WTC11 (cell line): ENCODE data around the gene HOXA5. TPM values are rescaled to one million over a fixed set of nuclear protein-coding genes. Genes with fewer than 3 reads are reported as not detected.
A peak's percentile ranks its signal among the peaks of the same experiment; 100 is the strongest.

Experiments
- ATAC-seq: fragments of 200-7000 bp; cut with Tn5 transposase; 2 replicates; pipeline ENCODE4 v1.10.0; 2021; ENCODE audit warnings: mild to moderate bottlenecking, moderate library complexity
- CTCF ChIA-PET: fragments of 300-600 bp; sonication (Branson Sonifier 250); formaldehyde crosslinking; loops from one replicate; lab custom pipeline; 2021; ENCODE audit warnings: antibody characterized with exemption; lab: Charles Lee
- POLR2A ChIA-PET: fragments of 350-600 bp; sonication (Branson Sonifier 250); formaldehyde crosslinking; loops from one replicate; lab custom pipeline; 2021; ENCODE audit warnings: antibody characterized with exemption; lab: Charles Lee
- DNase-seq: peaks from one replicate; pipeline ENCODE4 v3.0.0; 2021; ENCODE audit warnings: low spot score
- H3K27ac Mint-ChIP-seq: 2 replicates; pipeline ENCODE4 v1.8.0; 2021; ENCODE audit warnings: mixed read lengths
- H3K27me3 Mint-ChIP-seq: 2 replicates; pipeline ENCODE4 v1.8.0; 2021; ENCODE audit warnings: low read depth, mild to moderate bottlenecking, moderate library complexity, mixed read lengths
- H3K36me3 Mint-ChIP-seq: 2 replicates; pipeline ENCODE4 v1.8.0; 2021; ENCODE audit warnings: mixed read lengths
- H3K4me1 Mint-ChIP-seq: 2 replicates; pipeline ENCODE4 v1.8.0; 2022; ENCODE audit warnings: mixed read lengths
- H3K4me3 Mint-ChIP-seq: 2 replicates; pipeline ENCODE4 v1.8.0; 2021; ENCODE audit warnings: mild to moderate bottlenecking, moderate library complexity, mixed read lengths
- H3K9me3 Mint-ChIP-seq: 2 replicates; pipeline ENCODE4 v1.8.0; 2021; ENCODE audit warnings: mixed read lengths
- CREM ChIP-seq: sonication (generic); formaldehyde crosslinking; IDR thresholded peaks from 2 replicates; pipeline ENCODE4 v1.8.1; 2022; ENCODE audit warnings: mild to moderate bottlenecking, missing genetic modification reagents, moderate library complexity
- E2F1 ChIP-seq: sonication (generic); formaldehyde crosslinking; IDR thresholded peaks from 2 replicates; pipeline ENCODE4 v1.8.0; 2022; ENCODE audit warnings: mild to moderate bottlenecking, missing genetic modification reagents
- FOXJ3 ChIP-seq: sonication (generic); formaldehyde crosslinking; IDR thresholded peaks from 2 replicates; pipeline ENCODE4 v1.9.0; 2021; ENCODE audit warnings: missing genetic modification reagents, mild to moderate bottlenecking, borderline replicate concordance
- GRHL2 ChIP-seq: fragments of 250-450 bp; sonication (Bioruptor Pico); IDR thresholded peaks from 2 replicates; pipeline ENCODE4 v1.8.0; 2022; ENCODE audit warnings: mild to moderate bottlenecking, moderate library complexity; ENCODE audit not compliant: insufficient replicate concordance, severe bottlenecking
- OVOL2 ChIP-seq: fragments of 250-450 bp; sonication (Bioruptor Pico); IDR thresholded peaks from 2 replicates; pipeline ENCODE4 v1.9.0; 2021; ENCODE audit warnings: mild to moderate bottlenecking, borderline replicate concordance
- RORB ChIP-seq: fragments of 250-450 bp; sonication (Bioruptor Pico); IDR thresholded peaks from 2 replicates; pipeline ENCODE4 v1.9.0; 2021; ENCODE audit warnings: mild to moderate bottlenecking
- SP1 ChIP-seq: sonication (generic); formaldehyde crosslinking; conservative IDR thresholded peaks from 2 replicates; pipeline ENCODE4 v1.8.1; 2022; ENCODE audit warnings: missing genetic modification reagents
- TCF7 ChIP-seq: sonication (generic); formaldehyde crosslinking; IDR thresholded peaks from 2 replicates; pipeline ENCODE4 v1.8.0; 2022; ENCODE audit warnings: mild to moderate bottlenecking, low read depth, missing genetic modification reagents, moderate library complexity
- ZNF219 ChIP-seq: sonication (generic); formaldehyde crosslinking; IDR thresholded peaks from 2 replicates; pipeline ENCODE4 v1.8.0; 2023; ENCODE audit warnings: missing genetic modification reagents, mild to moderate bottlenecking, borderline replicate concordance
- ZNF263 ChIP-seq: sonication (generic); formaldehyde crosslinking; IDR thresholded peaks from 2 replicates; pipeline ENCODE4 v1.8.1; 2022; ENCODE audit warnings: low read depth, mild to moderate bottlenecking, moderate library complexity, missing genetic modification reagents
- ZNF416 ChIP-seq: fragments of 250-450 bp; sonication (Bioruptor Pico); IDR thresholded peaks from 2 replicates; pipeline ENCODE4 v1.9.0; 2021; ENCODE audit warnings: mild to moderate bottlenecking, inconsistent platforms
- total RNA-seq: library from RNA; stranded (reverse); gene quantifications from 3 replicates; pipeline ENCODE4 v1.2.3, GENCODE V29; 2021
- TF ChIP-seq, protein P1 (sequence below): sonication (generic); formaldehyde crosslinking; conservative IDR thresholded peaks from 2 replicates; pipeline ENCODE4 v1.8.1; 2023; ENCODE audit warnings: mild to moderate bottlenecking, low read depth, missing genetic modification reagents, moderate library complexity
- TF ChIP-seq, protein P2 (sequence below): sonication (generic); formaldehyde crosslinking; IDR thresholded peaks from 2 replicates; pipeline ENCODE4 v1.8.1; 2023; ENCODE audit warnings: mild to moderate bottlenecking, missing genetic modification reagents
- TF ChIP-seq, protein P3 (sequence below): sonication (generic); formaldehyde crosslinking; IDR thresholded peaks from 2 replicates; pipeline ENCODE4 v1.8.1; 2022; ENCODE audit warnings: mild to moderate bottlenecking, moderate library complexity, missing genetic modification reagents
- TF ChIP-seq, protein P4 (sequence below): sonication (generic); formaldehyde crosslinking; IDR thresholded peaks from 2 replicates; pipeline ENCODE4 v1.8.1; 2022; ENCODE audit warnings: low read depth, missing genetic modification reagents, borderline replicate concordance
- TF ChIP-seq, protein P5 (sequence below): fragments of 250-450 bp; sonication (Bioruptor Pico); conservative IDR thresholded peaks from 2 replicates; pipeline ENCODE4 v1.9.0; 2021; ENCODE audit warnings: mild to moderate bottlenecking

Gene HOXA5
- total RNA-seq, 1 experiment from 2014 or later: not detected

DNA sequence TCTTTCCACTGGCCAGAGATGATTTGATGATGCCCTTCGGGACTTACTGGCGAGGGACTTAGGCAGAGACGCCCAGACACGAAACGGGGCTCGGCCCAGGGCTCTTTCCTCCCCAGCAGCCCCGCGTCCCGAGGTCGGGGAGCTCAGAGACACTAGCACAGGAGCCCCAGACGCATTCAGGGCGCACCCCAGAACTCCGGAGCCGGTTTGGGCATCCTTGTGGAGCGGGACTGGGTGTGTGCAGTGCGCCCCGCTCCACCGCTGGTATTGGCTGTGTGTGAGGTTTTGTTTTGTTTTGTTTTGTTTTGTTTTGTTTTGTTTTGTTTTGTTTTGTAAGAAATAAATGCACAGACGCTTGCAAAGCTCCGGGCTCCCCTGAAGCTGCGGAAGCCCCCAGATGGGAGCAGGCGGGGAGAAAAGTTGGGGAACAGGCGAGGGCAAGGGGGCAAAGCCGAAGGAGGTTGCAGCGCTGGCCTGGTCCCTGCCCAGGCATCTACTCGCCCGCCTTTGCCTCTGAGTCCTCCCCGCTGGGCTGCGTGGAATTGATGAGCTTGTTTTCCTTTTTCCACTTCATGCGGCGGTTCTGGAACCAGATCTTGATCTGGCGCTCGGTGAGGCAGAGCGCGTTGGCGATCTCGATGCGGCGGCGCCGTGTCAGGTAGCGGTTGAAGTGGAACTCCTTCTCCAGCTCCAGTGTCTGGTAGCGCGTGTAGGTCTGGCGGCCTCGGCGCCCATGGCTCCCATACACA lies 1.9 kb upstream of the HOXA5 start (continued):
- TF ChIP-seq, protein P1, sequence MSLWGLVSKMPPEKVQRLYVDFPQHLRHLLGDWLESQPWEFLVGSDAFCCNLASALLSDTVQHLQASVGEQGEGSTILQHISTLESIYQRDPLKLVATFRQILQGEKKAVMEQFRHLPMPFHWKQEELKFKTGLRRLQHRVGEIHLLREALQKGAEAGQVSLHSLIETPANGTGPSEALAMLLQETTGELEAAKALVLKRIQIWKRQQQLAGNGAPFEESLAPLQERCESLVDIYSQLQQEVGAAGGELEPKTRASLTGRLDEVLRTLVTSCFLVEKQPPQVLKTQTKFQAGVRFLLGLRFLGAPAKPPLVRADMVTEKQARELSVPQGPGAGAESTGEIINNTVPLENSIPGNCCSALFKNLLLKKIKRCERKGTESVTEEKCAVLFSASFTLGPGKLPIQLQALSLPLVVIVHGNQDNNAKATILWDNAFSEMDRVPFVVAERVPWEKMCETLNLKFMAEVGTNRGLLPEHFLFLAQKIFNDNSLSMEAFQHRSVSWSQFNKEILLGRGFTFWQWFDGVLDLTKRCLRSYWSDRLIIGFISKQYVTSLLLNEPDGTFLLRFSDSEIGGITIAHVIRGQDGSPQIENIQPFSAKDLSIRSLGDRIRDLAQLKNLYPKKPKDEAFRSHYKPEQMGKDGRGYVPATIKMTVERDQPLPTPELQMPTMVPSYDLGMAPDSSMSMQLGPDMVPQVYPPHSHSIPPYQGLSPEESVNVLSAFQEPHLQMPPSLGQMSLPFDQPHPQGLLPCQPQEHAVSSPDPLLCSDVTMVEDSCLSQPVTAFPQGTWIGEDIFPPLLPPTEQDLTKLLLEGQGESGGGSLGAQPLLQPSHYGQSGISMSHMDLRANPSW (CRISPR knock-in tag): no peak
- TF ChIP-seq, protein P2, sequence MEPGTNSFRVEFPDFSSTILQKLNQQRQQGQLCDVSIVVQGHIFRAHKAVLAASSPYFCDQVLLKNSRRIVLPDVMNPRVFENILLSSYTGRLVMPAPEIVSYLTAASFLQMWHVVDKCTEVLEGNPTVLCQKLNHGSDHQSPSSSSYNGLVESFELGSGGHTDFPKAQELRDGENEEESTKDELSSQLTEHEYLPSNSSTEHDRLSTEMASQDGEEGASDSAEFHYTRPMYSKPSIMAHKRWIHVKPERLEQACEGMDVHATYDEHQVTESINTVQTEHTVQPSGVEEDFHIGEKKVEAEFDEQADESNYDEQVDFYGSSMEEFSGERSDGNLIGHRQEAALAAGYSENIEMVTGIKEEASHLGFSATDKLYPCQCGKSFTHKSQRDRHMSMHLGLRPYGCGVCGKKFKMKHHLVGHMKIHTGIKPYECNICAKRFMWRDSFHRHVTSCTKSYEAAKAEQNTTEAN (CRISPR knock-in tag): no peak

GRCh38 chr7:27144781-27145164 lies 1.3 kb upstream of the HOXA5 start:
- Mint-ChIP-seq H3K4me3 (0 out of 2 replicates have a peak overlapping the region, but pooled peaks have one; percentile 20), H3K4me1 (peaks cover 24% of the 10 kb centered on the region), H3K9me3 (no peaks in the 10 kb centered on the region), H3K27me3 (peaks cover 100% of the 10 kb centered on the region), H3K27ac (no peak overlapping the region), H3K36me3 (no peaks in the 10 kb centered on the region)
- POLR2A ChIA-PET: no interaction called here
- ATAC-seq: no peak
- no peak for TF ChIP-seq TCF7
- TF ChIP-seq ZNF263 (CRISPR knock-in tag): 0 out of 2 replicates have a peak, but pooled peaks have one; percentile 13
- CTCF ChIA-PET: interaction anchor here (1.2 to 2.5 kb wide), 11 partner anchors 11 to 768 kb away, joined by 3 to 9 read pairs (median 5); partner anchors contain the start of gene HOXA11
- DNase-seq: peak; percentile 38

GRCh38 chr7:27143950-27144780 lies 684 bp upstream of the HOXA5 start:
- H3K27me3 Mint-ChIP-seq: peaks cover 100% of the 10 kb centered on the region
- H3K36me3 Mint-ChIP-seq: no peaks in the 10 kb centered on the region
- H3K4me3 Mint-ChIP-seq: no peak overlapping the region
- POLR2A ChIA-PET: interaction anchor here (0.6 kb wide), 1 partner anchor 134 kb away, joined by 3 read pairs; no protein-coding TSS in a partner anchor
- peaks cover 25% of the 10 kb centered on the region for H3K4me1 Mint-ChIP-seq
- H3K27ac Mint-ChIP-seq: no peak overlapping the region
- CTCF ChIA-PET: interaction anchor here (0.6 to 3.8 kb wide), 38 partner anchors 9 to 1251 kb away, joined by 3 to 39 read pairs (median 4); partner anchors contain the start of genes HOXA11, HOXA13, HOXA3 and SKAP2
- ATAC-seq (no peak), DNase-seq (no peak)
- H3K9me3 Mint-ChIP-seq: no peaks in the 10 kb centered on the region
- TF ChIP-seq SP1 (CRISPR knock-in tag) (no peak), E2F1 (CRISPR knock-in tag) (no peak), ZNF416 (no peak), ZNF219 (CRISPR knock-in tag) (no peak), RORB (no peak), CREM (CRISPR knock-in tag) (no peak), FOXJ3 (no peak), OVOL2 (CRISPR knock-in tag) (no peak), GRHL2 (CRISPR knock-in tag) (no peak), TCF7 (no peak)
- TF ChIP-seq, protein P3, sequence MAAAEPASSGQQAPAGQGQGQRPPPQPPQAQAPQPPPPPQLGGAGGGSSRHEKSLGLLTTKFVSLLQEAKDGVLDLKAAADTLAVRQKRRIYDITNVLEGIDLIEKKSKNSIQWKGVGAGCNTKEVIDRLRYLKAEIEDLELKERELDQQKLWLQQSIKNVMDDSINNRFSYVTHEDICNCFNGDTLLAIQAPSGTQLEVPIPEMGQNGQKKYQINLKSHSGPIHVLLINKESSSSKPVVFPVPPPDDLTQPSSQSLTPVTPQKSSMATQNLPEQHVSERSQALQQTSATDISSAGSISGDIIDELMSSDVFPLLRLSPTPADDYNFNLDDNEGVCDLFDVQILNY (CRISPR knock-in tag): no peak
- TF ChIP-seq, protein P4, sequence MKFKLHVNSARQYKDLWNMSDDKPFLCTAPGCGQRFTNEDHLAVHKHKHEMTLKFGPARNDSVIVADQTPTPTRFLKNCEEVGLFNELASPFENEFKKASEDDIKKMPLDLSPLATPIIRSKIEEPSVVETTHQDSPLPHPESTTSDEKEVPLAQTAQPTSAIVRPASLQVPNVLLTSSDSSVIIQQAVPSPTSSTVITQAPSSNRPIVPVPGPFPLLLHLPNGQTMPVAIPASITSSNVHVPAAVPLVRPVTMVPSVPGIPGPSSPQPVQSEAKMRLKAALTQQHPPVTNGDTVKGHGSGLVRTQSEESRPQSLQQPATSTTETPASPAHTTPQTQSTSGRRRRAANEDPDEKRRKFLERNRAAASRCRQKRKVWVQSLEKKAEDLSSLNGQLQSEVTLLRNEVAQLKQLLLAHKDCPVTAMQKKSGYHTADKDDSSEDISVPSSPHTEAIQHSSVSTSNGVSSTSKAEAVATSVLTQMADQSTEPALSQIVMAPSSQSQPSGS: no peak
- TF ChIP-seq, protein P5, sequence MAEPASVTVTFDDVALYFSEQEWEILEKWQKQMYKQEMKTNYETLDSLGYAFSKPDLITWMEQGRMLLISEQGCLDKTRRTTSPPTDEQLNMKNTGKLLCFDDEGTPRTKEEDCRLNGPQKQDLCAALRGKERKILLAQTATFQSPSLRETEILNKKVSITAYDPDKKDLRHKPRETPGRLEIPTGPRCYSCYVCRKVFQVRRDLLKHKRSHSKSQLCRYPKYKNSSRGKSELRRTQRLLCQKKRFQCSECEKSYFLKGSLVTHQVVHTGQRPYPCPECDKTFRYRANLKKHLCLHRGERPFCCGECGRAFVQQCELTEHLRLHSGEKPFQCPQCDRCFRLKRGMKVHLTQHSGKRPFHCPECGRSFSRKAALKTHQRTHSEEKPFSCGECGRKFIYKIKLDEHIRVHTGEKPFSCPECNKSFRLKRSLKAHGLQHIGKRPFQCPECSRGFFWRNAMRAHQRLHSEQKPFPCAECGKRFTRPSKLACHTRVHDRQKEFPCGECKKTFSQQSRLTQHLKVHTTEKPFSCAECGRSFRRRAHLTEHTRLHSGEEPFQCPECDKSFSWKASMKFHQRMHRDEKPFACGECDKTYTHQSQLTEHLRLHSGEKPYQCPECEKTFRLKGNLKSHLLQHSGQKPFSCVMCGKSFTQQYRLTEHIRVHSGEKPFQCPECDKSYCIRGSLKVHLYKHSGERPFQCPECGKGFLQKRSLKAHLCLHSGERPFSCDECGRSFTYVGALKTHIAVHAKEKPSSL (CRISPR knock-in tag): no peak
- TF ChIP-seq, protein P2 (CRISPR knock-in tag): no peak
